Dermis microvascular lymphatic vessel endothelial cell (primary cell): Measurements from ENCODE around the gene HSD17B7. TPM values are rescaled to one million over a fixed set of nuclear protein-coding genes. Genes with fewer than 3 reads are reported as not detected.
A peak's percentile ranks its signal among the peaks of the same experiment; 100 is the strongest.
"Not testable (repeated sequence)": the region's sequence is repeated elsewhere in the genome, so short reads cannot be mapped to it uniquely, and the experiment has no call there.

ENCODE experiments used
- DNase-seq, 2 donors: peaks; one replicate each; pipeline versions ENCODE4 v3.0.0 to v3.0.0-alpha.2; 2010; ENCODE audit warnings: low read depth in 2 of 2
- total RNA-seq: library from RNA; depleted of rRNA; stranded (reverse); fragments of >200 nt; gene quantifications from 2 replicates; pipeline ENCODE4 v1.2.1, GENCODE V29; 2014

Gene HSD17B7
- total RNA-seq, 1 donor from 2014 or later, result 35.4 TPM

DNA sequence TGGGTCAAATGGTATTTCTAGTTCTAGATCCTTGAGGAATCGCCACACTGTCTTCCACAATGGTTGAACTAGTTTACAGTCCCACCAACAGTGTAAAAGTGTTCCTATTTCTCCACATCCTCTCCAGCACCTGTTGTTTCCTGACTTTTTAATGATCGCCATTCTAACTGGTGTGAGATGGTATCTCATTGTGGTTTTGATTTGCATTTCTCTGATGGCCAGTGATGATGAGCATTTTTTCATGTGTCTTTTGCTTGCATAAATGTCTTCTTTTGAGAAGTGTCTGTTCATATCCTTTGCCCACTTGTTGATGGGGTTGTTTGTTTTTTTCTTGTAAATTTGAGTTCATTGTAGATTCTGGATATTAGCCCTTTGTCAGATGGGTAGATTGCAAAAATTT, 17.0 kb downstream of the HSD17B7 start:
- not testable (repeated sequence) for DNase-seq

DNA sequence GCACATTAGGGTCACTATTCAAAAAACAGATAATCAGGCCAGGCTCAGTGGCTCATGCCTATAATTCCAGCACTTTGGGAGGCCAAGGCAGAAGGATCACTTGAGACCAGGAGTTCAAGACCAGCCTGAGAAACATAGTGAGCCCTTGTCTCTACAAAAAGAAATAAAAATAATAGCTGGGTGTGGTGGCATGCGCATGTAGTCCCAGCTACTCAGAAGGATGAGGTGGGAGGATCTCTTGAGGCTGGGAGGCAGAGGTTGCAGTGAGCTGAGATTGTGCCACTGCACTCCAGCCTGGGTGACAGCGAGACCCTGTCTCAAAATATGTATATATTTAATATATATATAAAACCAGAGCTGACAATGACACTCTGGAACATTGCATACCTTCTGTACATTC, 21.9 kb downstream of the HSD17B7 start:
- DNase-seq, result not testable (repeated sequence)

DNA sequence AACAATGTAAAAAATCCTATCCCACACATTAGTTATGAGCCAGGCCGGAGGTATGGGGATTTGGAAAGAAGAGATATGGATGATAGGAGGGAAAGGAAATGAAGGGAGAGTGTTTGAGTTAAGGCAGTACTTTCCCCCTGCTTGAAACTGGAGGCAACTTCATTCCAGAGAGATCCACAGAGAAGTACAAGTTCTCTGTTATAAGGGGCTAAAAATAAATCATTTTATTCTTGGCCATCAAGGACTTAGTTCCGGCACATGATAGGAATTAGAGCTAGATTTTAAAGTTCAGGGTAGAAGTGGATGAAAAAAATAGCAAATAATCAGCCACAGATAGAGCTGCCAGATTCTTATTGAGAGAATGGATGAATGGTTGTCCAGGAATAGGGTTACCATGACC, 27.6 kb downstream of the HSD17B7 start:
- DNase-seq, result not testable (repeated sequence)

DNA sequence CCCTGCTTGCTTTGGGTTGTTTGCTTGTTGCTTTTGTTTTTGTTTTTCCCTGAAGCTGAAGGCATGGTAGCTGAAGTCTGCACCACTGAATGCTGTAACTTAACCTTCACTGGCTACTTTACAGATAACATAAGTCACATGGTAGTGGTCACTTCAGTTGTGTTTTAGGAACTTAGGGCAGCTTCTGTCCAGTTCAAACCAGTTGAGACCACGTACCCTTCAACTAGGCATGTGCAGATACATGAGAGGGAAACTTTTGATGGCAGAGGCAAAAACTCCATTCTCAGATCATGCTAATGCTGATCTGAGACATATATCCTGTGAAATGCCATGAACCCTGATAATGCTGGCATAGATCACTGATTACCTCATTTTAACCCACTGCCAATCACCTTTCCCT, 28.2 kb downstream of the HSD17B7 start:
- not testable (repeated sequence) for DNase-seq

DNA sequence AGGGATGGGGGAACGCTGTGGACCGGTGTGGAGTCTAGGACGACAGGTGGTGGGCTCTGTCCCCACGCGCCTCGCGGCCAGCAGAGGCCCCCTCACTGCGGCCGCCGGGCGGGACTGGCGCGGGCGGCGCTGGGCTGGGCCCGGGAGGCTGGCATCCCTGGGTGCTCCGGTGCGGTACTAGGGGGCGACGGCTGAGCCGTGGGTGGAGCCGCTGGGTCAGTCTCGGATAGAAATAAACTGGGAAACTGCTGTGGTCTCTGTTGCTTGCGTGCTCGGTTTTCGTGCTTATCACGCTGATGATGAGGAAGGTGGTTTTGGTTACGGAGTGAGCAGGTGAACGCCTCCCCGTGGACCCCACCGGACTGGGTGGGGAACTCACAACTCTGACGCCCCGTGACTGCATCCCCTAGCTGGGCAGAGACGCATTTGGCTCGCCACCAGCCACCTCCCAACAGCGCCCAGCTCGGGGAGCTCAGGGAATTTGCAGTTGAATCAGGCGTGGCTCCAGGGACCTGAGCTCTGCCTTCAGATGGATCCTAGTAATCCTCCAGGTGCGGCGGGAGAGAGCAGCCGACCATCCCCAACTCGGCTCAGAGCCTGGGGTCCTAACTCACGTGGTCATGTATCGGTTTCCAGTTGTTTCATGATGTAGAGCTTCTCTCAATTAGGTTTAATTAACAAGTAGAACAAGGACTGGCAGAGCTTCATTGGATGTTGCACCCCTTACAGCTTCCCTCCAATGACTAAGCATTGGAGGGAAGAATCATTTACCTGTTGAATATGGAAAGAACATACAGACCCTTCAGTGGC, 32.1 kb downstream of the HSD17B7 start:
- peak in 1 of 2 donors; percentile 22 for DNase-seq

DNA sequence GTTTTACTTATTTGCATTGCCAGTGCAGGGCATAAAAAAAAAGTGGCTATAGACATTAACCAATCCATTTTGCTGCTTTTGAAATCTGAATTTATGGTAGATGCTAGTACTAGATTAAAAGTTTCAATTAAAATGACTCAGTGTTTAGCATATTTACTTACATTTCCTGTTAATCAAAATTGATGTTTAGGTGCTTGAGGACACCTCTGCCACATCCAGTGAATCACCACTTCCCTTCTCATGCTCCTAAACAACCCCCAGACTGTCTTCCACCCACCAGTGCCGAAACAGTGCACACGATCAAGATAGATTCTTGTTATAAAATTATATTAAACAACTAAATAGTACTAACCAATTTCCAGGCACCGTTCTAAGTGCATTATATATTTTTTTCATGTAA, 32.7 kb downstream of the HSD17B7 start:
- peak in 1 of 2 donors; percentile 58 for DNase-seq

DNA sequence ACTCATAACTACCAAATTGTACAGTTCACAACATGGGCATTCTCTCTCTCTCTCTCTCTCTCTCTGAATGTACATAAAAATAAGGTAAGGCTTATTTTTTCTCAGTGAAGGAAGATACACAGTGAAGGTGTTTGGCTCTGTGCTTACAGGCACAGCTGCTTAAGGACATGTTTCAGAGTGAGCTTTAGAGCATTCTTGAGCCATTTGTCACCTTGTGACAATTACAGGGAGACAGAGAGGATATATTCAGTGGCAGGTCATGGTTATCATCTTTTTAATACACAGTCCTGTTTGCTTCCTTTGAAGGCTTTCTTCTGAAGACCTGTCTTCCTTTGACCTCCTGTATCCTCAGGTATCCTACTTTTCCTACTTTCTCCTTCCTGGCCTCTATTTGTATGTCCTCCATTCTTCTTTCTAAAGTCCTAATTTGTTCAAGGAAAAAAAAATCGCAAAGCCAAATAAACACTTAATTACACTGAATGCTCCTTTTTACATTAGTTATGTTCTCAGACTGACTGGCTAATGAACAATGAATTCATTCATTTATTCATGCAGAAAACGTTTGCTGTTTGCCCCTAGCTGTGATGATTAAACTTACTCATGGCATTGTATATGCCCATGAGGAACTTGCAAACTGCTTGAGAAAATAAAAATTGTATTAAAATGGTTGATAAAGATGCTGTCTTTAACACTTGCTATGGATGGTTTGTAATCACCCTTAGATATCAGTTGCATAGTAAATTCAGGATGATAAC, 33.4 kb downstream of the HSD17B7 start:
- no peak for DNase-seq

DNA sequence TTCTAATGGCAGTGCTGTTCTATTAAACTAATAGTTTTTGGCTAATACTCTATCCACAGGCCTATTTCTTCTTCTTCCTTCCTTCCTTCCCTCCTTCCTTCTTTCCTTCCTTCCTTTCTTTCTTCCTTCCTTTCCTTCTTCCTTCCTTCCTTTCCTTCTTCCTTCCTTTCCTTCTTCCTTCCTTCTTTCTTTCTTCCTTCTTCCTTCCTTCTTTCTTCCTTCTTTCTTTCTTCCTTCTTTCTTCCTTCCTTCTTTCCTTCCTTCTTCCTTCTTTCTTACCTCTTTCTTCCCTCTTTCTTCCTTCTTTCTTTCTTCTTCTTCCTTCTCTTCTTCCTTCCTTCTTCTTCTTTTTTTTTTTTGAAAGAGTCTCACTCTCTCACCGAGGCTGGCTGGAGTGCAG, 38.8 kb downstream of the HSD17B7 start:
- DNase-seq, result no peak

DNA sequence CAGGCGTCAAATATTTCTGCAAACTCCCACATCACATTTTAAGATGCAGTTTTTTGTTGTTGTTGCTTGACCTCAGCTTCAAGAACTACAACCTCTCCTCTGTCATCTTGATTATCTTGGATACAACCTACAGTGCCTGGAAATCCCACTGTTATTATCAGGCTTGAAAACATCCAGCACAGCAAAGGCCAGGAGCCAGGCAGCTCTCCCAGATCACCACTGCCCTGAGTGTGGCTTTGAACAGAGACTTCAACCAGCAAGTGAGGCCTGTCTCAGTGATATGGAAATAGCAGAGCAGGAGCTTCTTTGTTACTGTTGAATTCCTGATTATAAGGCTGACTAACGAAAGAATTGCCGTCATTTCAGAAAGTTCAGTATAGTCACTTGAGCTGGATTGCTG, 42.0 kb downstream of the HSD17B7 start:
- no peak for DNase-seq

DNA sequence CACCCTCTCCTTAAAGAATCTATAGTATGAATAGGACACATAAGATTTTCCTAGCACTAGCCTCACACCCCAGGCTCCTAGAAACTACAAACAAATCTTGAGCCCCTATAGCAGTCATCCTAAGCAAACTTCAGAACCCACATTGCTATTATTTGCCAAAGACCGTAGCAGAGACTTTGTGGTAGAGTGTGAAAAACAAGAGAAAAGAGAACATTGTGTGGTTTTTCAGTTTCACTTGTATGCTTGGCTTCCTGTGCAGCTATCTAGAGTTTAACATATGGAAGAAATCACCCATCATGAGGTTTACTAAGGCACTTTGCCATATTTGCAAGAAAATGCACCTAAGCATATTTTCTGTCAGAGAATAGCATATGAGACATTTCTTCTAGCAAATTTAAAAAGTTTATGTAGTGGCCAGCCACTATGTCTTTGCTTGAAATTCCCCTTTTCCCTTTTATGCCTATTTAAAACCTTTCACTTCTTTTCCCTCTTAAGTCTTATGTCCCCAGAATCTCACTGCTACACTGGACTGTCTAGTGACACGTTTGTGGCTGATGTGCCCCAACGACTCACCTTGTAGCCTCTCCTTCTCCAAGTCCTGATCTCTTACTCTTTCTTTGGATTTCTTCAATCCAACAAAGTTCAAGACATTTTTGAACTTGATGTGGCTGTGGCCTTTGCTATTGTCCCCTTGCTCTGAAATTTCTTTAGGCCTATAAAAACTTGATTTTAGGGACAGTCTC, 44.8 kb downstream of the HSD17B7 start:
- no peak for DNase-seq

DNA sequence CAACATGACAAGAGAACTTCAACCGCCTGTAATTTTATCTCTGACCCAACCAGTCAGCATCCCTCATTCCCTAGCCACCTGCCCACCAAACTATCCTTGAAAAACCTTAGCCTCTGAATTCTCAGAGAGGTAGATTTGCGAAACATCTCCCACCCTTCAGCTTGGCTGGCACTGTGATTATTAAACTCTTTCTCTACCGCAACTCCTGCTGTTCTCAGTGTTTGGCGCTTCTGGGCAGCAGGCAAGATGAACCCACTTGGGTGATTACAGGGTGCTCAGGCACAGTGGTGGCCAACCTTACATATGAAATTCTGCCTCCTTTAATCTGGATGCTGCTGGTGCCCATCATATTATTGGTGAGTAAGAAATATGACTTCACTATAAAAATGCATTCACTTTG, 48.4 kb downstream of the HSD17B7 start:
- DNase-seq, result no peak

DNA sequence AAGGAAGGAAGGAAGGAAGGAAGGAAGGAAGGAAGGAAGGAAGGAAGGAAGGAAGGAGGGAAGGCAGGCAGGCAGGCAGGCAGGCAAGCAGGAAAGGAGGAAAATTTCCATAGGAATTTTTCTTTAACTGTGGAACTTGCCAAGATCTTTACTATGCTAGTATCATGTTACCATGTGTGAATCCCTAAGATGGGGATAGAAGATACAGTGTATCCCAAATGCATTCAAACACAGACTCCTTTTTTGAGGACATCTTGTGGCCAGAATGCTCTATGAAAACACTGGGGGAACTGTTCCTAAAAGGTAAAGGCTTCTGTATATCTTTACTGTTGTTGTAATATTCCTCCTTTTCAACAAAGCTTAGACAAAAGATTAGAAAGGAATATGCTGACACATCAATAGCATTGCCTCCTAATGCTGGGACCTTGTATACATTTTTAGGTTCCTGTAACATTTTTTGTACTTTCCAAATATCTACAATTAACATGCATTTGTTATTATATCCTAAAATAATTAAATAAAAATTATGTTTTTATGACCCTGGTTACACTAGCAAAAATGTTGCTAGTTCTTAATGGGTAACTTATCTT, 49.8 kb downstream of the HSD17B7 start:
- DNase-seq, result no peak

DNA sequence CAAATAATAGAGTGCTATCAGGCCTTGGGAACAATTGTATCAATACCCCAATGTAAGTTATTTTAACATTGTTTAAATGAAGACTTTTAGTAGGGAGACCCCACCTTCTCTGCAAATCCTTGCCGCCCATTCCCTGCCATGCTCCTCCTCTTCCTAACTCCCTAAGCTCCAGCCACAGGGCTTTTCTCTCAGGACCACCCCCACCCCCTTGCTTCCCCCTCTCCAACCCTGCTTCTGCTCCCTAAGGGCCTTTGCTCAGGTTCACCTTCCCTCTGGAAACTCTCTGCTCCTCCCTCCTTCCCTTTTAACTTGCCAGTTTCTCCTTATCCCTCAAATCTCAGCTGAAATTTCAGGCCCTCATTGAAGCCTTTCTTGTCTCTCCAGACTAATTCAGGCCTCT, 53.7 kb downstream of the HSD17B7 start:
- DNase-seq, result no peak

DNA sequence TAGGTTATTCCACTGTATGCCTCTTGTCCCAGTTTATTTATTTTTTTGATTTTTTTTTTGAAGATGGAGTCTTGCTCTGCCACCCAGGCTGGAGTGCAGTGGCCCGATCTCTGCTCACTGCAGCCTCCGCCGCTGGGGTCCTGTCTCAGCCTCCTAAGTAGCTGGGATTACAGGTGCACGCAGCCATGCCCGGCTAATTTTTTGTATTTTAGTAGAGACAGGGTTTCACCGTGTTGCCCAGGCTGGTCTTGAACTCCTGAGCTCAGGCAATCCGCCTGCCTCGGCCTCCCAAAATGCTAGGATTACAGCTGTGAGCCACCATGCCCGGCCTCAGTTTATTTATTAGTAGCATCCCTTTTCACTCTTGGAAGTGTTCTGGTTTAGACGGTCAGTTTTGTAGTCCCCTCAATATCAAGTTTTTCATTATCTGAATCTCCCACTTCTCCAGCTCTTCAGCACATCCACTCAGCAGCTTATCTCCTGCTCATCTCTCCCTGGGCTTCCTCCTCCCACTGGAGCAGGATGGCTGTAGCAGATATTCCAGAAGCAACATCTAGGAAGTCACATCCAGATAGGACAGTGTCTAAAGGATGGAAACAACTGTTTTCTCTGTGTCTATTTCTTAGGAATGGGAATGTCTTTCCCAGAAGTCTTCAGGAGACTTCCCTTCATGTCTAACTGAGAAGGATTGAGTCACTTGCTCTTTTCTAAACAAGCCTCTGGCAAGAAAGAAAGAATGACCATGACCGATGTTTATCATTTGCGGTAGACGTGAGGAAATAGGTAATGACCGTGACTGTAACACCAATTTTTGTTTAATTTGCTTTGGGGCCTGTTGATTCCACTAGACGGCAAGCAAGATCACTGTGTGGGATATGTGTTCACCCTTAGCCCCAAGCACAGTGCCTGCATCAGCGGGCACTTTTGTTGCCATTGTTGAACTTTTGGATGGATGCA, 56.0 kb downstream of the HSD17B7 start:
- DNase-seq, result peak in 1 of 2 donors; percentile 7

DNA sequence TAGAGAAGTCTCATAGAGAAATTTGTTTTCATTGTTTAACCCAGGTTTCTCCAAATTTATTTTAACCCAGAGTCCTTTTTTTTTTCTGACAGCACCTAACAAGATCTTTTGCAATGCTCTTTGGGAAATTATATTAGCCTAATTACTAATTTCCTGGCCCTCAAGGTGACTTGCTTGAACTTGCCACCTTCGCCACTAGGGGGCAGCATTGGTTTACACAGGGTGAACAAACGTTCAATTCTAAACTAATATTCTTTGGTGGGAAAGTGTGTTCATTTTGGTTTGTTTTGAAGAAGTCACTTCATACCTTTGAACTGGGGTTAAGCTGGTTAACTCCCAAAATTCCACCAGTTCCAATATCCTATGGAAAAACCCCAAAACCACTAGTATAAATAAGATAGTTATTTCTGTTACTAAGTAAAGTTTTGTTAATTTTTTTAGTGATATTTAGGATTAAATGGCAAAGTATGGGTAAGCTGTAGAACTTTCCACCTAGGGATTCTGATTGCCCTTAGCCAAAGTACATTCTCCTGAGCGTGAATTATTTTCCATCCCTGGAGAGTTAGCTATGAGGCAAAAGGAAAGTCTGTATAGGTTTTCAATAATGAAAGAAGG, 57.4 kb downstream of the HSD17B7 start:
- DNase-seq, result peak; percentile 50 to 77

DNA sequence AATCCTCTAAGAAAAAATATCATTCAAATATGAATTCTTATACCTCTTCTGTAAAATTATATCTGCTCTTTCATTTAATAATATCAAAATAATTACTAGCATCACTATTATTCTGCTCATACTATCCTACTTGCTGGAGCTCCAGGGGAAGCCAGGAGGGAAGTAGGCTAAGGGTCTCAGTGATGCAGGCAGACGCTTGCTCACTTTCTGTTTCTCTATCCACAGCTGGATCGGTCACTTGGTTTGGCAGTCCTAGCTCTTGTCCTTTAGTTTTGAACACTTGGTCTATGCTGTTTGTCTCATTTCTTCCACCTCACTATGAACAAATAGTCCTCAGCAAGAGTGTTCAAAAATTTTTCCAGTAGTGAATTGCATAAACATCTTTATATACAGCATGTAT, 59.2 kb downstream of the HSD17B7 start:
- no peak for DNase-seq

DNA sequence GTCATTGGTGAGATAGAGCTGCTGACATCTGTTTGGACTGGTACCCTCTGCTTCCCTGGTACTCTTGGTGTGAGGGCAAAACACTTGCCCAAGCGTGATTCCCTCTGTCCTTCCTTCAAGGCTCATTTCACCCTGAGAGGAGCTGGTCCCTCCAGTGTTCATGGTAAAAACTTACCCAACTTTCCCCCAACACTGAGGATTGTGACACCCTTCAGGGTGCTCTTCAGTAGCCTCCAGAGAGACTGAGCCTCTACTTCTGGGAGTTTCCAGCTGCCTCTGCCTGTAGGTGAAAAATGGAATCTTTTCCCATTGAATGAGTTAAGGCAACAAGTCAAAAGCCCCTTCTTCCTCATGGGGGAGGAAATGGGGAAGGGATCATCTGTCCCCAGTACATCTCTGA, 60.8 kb downstream of the HSD17B7 start:
- no peak for DNase-seq

DNA sequence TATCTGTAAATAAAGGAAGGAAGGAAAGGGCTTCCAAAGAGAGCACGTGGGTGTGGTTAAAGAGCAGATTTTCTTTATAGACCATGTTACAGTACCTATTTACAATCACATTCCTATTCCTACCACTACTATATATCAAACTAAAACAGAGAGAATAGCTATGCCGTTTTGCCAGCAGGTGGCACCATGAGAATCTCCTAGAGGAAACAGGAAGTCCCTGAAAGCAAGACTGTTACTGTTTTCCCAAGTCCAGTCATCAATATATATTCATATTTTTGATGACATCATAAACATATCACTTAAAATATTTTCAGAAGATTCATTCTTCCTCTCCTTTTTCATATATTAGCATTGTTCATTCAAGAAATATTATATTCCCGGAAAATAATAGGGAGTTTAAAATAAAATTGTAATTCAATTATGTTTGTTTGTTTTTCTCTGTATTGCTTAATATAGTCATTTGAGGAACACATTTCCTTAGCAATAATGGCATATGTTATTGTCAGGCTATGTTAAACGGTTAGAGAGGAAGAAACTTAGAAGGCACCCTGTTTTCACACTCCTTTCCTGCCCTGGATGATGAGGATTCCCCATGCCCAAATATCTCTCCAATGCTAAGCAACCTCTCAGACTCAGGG, 63.9 kb downstream of the HSD17B7 start:
- peak; percentile 43 to 86 for DNase-seq

DNA sequence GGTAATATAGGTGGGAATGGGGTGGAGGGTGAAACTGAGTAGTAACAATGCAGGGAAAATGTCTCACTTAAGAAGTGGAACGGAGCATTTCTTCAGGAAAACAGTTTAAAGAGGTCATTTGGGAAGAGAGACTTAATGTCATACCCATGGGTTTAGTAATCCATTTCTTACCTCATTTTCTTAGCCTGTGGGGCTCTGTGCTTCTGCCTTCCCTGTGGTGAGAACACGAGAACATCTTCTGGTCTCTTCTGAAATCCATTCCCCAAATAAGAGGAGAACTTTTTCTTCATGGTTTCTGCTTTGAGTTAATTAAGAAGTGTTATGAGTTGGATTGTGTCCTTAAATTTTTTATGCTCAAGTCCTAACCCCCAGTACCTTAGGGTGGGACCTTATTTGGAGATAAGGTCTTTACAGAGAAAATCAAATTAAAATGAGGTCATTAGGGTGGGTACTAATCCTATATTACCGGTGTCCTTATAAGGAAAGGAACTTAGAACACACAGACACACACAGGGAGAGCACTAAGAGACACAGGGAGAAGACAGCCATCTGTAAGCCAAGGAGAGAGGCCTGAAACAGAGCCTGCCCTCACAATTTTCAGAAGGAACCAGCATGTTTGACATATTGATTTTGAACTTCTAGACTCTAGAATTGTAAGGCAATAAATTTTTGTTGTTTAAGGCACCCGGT, 65.1 kb downstream of the HSD17B7 start:
- DNase-seq, result peak in 1 of 2 donors; percentile 32
